Neuronal stem cell (in vitro differentiated cells): Measurements from ENCODE around the gene DIO1.

Experiments
- DNase-seq: peaks from one replicate; pipeline ENCODE4 v3.0.0-alpha.2; 2013; ENCODE audit warnings: low spot score
- H2AFZ ChIP-seq: one replicate; pipeline ENCODE4 v1.6.1; 2013; ENCODE audit warnings: mild to moderate bottlenecking, low read length, inconsistent platforms
- H2AK5ac ChIP-seq: 2 replicates; pipeline ENCODE4 v1.6.1; 2013; ENCODE audit warnings: low read depth, mild to moderate bottlenecking, inconsistent platforms, low read length, moderate library complexity, mixed read lengths
- H2BK120ac ChIP-seq: 2 replicates; pipeline ENCODE4 v1.6.1; 2013; ENCODE audit warnings: low read depth, mild to moderate bottlenecking, inconsistent platforms, low read length, moderate library complexity, mixed read lengths
- H2BK12ac ChIP-seq: one replicate; pipeline ENCODE4 v1.6.1; 2013; ENCODE audit warnings: low read length, inconsistent platforms
- H2BK15ac ChIP-seq: 2 replicates; pipeline ENCODE4 v1.6.1; 2013; ENCODE audit warnings: mild to moderate bottlenecking, low read length, inconsistent platforms, mixed read lengths
- H2BK5ac ChIP-seq: one replicate; pipeline ENCODE4 v1.6.1; 2013; ENCODE audit warnings: inconsistent platforms, mild to moderate bottlenecking, low read length, moderate library complexity
- H3K14ac ChIP-seq: one replicate; pipeline ENCODE4 v1.6.1; 2013; ENCODE audit warnings: low read length, inconsistent platforms
- H3K18ac ChIP-seq: 2 replicates; pipeline ENCODE4 v1.6.1; 2013; ENCODE audit warnings: low read length, inconsistent platforms
- H3K23ac ChIP-seq: 2 replicates; pipeline ENCODE4 v1.6.1; 2013; ENCODE audit warnings: low read depth, mild to moderate bottlenecking, mixed read lengths, low read length, inconsistent platforms; ENCODE audit not compliant: poor library complexity
- H3K27ac ChIP-seq: replicated peaks from 3 replicates; pipeline ENCODE4 v1.5.1; 2013; ENCODE audit warnings: low read length, inconsistent platforms
- H3K27me3 ChIP-seq, 3 experiments: 2 replicates each; pipeline ENCODE4 v1.6.1; 2013; ENCODE audit warnings: low read length in 3 of 3, mild to moderate bottlenecking in 2 of 3, inconsistent platforms in 1 of 3, low read depth in 1 of 3, mixed read lengths in 1 of 3, moderate library complexity in 1 of 3; ENCODE audit not compliant: control insufficient read depth in 3 of 3, insufficient read depth in 3 of 3
- H3K36me3 ChIP-seq, 2 donors: replicated peaks in 1 of 2; 2 replicates each; pipeline ENCODE4 v1.6.1; 2013; ENCODE audit warnings: low read length in 2 of 2; ENCODE audit not compliant: control insufficient read depth in 2 of 2, insufficient read depth in 2 of 2
- H3K4ac ChIP-seq: 2 replicates; pipeline ENCODE4 v1.6.1; 2013; ENCODE audit warnings: inconsistent platforms, mild to moderate bottlenecking, low read length, moderate library complexity
- H3K4me1 ChIP-seq, 2 donors: 1 replicate in 1 of 2; 2 replicates in 1 of 2; pipeline ENCODE4 v1.6.1; 2013; ENCODE audit warnings: low read length in 2 of 2, low read depth in 1 of 2; ENCODE audit not compliant: control insufficient read depth in 2 of 2, insufficient read depth in 1 of 2
- H3K4me2 ChIP-seq: one replicate; pipeline ENCODE4 v1.6.1; 2013; ENCODE audit warnings: mild to moderate bottlenecking, low read length, inconsistent platforms; ENCODE audit not compliant: insufficient read depth, poor library complexity, severe bottlenecking
- H3K4me3 ChIP-seq, 2 donors: 2 replicates each; pipeline ENCODE4 v1.5.1; 2013; ENCODE audit warnings: low read length in 2 of 2, mild to moderate bottlenecking in 2 of 2, inconsistent platforms in 1 of 2, moderate library complexity in 1 of 2
- H3K79me1 ChIP-seq: one replicate; pipeline ENCODE4 v1.6.1; 2013; ENCODE audit warnings: low read depth, mild to moderate bottlenecking, inconsistent platforms, low read length, moderate library complexity
- H3K9ac ChIP-seq: one replicate; pipeline ENCODE4 v1.6.1; 2013; ENCODE audit warnings: mild to moderate bottlenecking, low read depth, low read length, inconsistent platforms; ENCODE audit not compliant: poor library complexity
- H3K9me3 ChIP-seq, 2 donors: replicated peaks in 1 of 2; 2 replicates each; pipeline versions ENCODE3 to v1.6.1; 2013; ENCODE audit warnings: low read length in 2 of 2, mild to moderate bottlenecking in 2 of 2, inconsistent platforms in 1 of 2, low read depth in 1 of 2, mixed read lengths in 1 of 2, moderate library complexity in 1 of 2; ENCODE audit not compliant: control insufficient read depth in 2 of 2, insufficient read depth in 1 of 2
- H4K8ac ChIP-seq: one replicate; pipeline ENCODE4 v1.6.1; 2013; ENCODE audit warnings: low read depth, mild to moderate bottlenecking, inconsistent platforms, low read length, moderate library complexity
- H4K91ac ChIP-seq: one replicate; pipeline ENCODE4 v1.6.1; 2013; ENCODE audit warnings: low read length, low read depth, mild to moderate bottlenecking, inconsistent platforms; ENCODE audit not compliant: poor library complexity
- WGBS, 2 donors: extraction: QIAGEN DNeasy Blood & Tissue Kit; methylation state at CpG; one replicate each; pipeline ENCODE4 v1.1.7; 2013; ENCODE audit warnings: missing lambda C conversion rate in 2 of 2, mixed read lengths in 1 of 2; ENCODE audit not compliant: insufficient read length in 2 of 2, insufficient replicate concordance in 1 of 2; ENCODE audit errors: extremely low coverage in 2 of 2; 5-methylcytosine and 5-hydroxymethylcytosine counted together

The DIO1 gene

GRCh38 chr1:53945183-53945432 is 51.1 kb downstream of the DIO1 start:
- Histone ChIP-seq H3K4me2 (peak overlapping the region; percentile 72), H3K9ac (peak overlapping the region; percentile 97), H2AK5ac (peak overlapping the region; percentile 66), H3K4me3 (peak overlapping the region; percentile 92 to 97), H3K27me3 (no peaks in the 10 kb centered on the region), H3K23ac (peak overlapping the region; percentile 98), H3K14ac (peak overlapping the region; percentile 77), H2BK15ac (no peak overlapping the region), H4K91ac (no peak overlapping the region), H3K9me3 (peaks cover 0 to 5% of the 10 kb centered on the region in 2 donors), H2AFZ (peak overlapping the region; percentile 98), H2BK12ac (no peak overlapping the region), H3K4me1 (peaks cover 4 to 11% of the 10 kb centered on the region in 2 donors), H4K8ac (no peak overlapping the region), H3K4ac (no peak overlapping the region), H2BK120ac (no peak overlapping the region), H3K18ac (peak overlapping the region; percentile 86), H3K79me1 (peaks cover 6% of the 10 kb centered on the region), H3K27ac (peak overlapping the region; percentile 71), H3K36me3 (peaks cover under 1 to 23% of the 10 kb centered on the region in 2 donors), H2BK5ac (peak overlapping the region; percentile 99)
- no CpG with 5 or more reads among the region's 16 CpGs for WGBS, 2 donors
- no peak for DNase-seq

- no peak within 1 kb of the TSS for H2BK120ac ChIP-seq
- H3K4me3 ChIP-seq, result peak within 1 kb of the TSS; percentile 93 to 97
- peak within 1 kb of the TSS; percentile 66 for H2AK5ac ChIP-seq
- DNase-seq, result peak; percentile 97
- H3K9me3 ChIP-seq, result peaks cover 0 to 5% of the 10 kb centered on the region in 2 donors
- H2AFZ ChIP-seq, result peak within 1 kb of the TSS; percentile 98
- peak within 1 kb of the TSS; percentile 93 for H3K27ac ChIP-seq
- peak within 1 kb of the TSS; percentile 82 for H3K4me2 ChIP-seq
- no CpG with 5 or more reads among the region's 90 CpGs for WGBS, 2 donors
- H3K36me3 ChIP-seq, result peaks cover 1 to 21% of the 10 kb centered on the region in 2 donors
- peak within 1 kb of the TSS; percentile 99 for H2BK5ac ChIP-seq
- H3K4ac ChIP-seq, result no peak within 1 kb of the TSS
- H3K23ac ChIP-seq, result peak within 1 kb of the TSS; percentile 98
- H2BK15ac ChIP-seq, result no peak within 1 kb of the TSS
- H3K4me1 ChIP-seq, result peaks cover 4 to 11% of the 10 kb centered on the region in 2 donors
- no peak within 1 kb of the TSS for H2BK12ac ChIP-seq
- H3K18ac ChIP-seq, result peak within 1 kb of the TSS; percentile 98
- H4K91ac ChIP-seq, result no peak within 1 kb of the TSS
- H4K8ac ChIP-seq, result no peak within 1 kb of the TSS
- H3K79me1 ChIP-seq, result peaks cover 6% of the 10 kb centered on the region
- H3K27me3 ChIP-seq, result no peaks in the 10 kb centered on the region
- peak within 1 kb of the TSS; percentile 77 for H3K14ac ChIP-seq
- H3K9ac ChIP-seq, result peak within 1 kb of the TSS; percentile 97
Measured at GRCh38 chr1:53945433-53946251, 51.7 kb downstream of the DIO1 start, which contains the start of gene IFT25. Gene IFT25 (minus strand): TSS chr1:53945699. CDS start chr1:53940082, 5,617 bp downstream.

- H3K9me3 ChIP-seq, result peaks cover 0 to 5% of the 10 kb centered on the region in 2 donors
- no peak within 1 kb of the TSS for H2BK120ac ChIP-seq
- peak within 1 kb of the TSS; percentile 66 for H2AK5ac ChIP-seq
- H4K8ac ChIP-seq, result no peak within 1 kb of the TSS
- H3K9ac ChIP-seq, result peak within 1 kb of the TSS; percentile 97
- H2AFZ ChIP-seq, result peak within 1 kb of the TSS; percentile 98
- peaks cover 1 to 21% of the 10 kb centered on the region in 2 donors for H3K36me3 ChIP-seq
- peak within 1 kb of the TSS; percentile 93 for H3K27ac ChIP-seq
- H3K79me1 ChIP-seq, result peaks cover 6% of the 10 kb centered on the region
- peak within 1 kb of the TSS; percentile 82 for H3K4me2 ChIP-seq
- H3K27me3 ChIP-seq, result no peaks in the 10 kb centered on the region
- peak within 1 kb of the TSS; percentile 93 to 97 for H3K4me3 ChIP-seq
- peak within 1 kb of the TSS; percentile 98 for H3K18ac ChIP-seq
- H3K4ac ChIP-seq, result no peak within 1 kb of the TSS
- H4K91ac ChIP-seq, result no peak within 1 kb of the TSS
- H2BK5ac ChIP-seq, result peak within 1 kb of the TSS; percentile 99
- DNase-seq, result no peak
- peaks cover 4 to 11% of the 10 kb centered on the region in 2 donors for H3K4me1 ChIP-seq
- no peak within 1 kb of the TSS for H2BK12ac ChIP-seq
- WGBS, 2 donors, result no CpG with 5 or more reads among the region's 58 CpGs
- no peak within 1 kb of the TSS for H2BK15ac ChIP-seq
- H3K14ac ChIP-seq, result peak within 1 kb of the TSS; percentile 78
- peak within 1 kb of the TSS; percentile 98 for H3K23ac ChIP-seq
Measured at GRCh38 chr1:53946252-53947171, 52.5 kb downstream of the DIO1 start, which contains the start of gene LRRC42. Gene LRRC42 (plus strand): TSS chr1:53946350. CDS start chr1:53952000, 5,650 bp downstream.
